Measurements from ENCODE around the gene RNMT.
A peak's percentile ranks its signal among the peaks of the same experiment; 100 is the strongest.

DNA sequence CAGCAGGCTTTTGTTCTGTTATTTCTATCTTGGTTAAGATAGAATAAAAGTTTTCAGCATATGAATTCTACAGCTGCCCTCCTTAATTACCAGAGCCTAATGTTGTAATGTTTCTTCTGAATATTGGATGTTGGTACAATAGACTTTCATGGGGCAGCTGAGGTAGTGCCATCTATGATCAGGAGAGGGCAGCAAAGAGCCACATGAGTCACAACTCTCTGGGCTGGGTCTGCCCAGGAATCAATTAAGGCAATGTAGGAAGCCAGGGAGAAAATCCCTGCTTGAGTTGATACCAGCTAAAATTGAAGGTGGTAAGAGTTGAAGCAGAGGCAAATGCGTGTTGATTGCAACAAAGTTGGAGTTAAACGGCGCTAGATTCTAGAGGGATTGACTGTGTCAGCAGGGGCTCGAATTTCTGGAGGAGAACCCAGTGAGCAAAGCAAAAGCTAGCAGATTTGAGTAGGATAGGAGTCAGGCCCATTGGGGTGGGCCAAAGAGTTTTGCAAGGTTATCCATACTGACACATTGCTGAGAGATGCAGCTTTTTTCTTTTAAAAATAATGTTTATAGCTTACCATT is 86.9 kb downstream of the RNMT start:
- TF ChIP-seq CTCF (conservative IDR thresholded peaks at IDR 0.05; ENCODE audit: low read depth in 2 of 2) (peak; percentile 77 to 91), POLR2AphosphoS5 (IDR thresholded peaks at IDR 0.05; ENCODE audit: low read depth) (no peak), EZH2 (IDR thresholded peaks at IDR 0.05; ENCODE audit: low read depth, unreplicated experiment) (no peak), REST (IDR thresholded peaks at IDR 0.05; ENCODE audit: unreplicated experiment) (no peak), NANOG (IDR thresholded peaks at IDR 0.05; ENCODE audit: borderline replicate concordance) (no peak), STAT1 (IDR thresholded peaks at IDR 0.05; ENCODE audit: unreplicated experiment) (no peak), EZH2phosphoT487 (IDR thresholded peaks at IDR 0.05; ENCODE audit: unreplicated experiment) (no peak)
